ENCODE results near the gene OR2L5. TPM values are rescaled to one million over a fixed set of nuclear protein-coding genes. Genes with fewer than 3 reads are reported as not detected.

Gene OR2L5
- total and polyA plus RNA-seq, 12 donors: not detected

DNA sequence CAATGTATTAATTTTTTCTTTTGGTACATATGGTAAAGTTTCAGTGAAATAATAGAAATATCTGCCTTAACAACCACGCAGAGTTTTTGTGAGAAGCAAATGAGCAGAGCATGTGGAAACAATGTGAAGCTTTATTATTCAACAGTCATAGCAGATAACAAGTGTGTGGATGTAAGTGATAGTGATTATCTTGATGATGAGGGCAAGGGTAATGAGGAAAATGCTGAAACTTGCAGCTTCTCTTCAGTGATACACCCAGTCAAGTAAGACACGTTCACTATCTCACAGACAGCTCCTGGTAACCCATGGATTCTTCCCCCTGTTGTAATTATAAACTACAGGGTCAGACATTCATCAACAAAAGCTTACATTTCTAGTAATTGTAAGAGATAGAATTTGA is 14.6 kb upstream of the OR2L5 start:
- H3K27me3 ChIP-seq: no peaks in the 10 kb centered on the region
- H3K4me1 ChIP-seq: no peaks in the 10 kb centered on the region
- TF ChIP-seq, protein P1, sequence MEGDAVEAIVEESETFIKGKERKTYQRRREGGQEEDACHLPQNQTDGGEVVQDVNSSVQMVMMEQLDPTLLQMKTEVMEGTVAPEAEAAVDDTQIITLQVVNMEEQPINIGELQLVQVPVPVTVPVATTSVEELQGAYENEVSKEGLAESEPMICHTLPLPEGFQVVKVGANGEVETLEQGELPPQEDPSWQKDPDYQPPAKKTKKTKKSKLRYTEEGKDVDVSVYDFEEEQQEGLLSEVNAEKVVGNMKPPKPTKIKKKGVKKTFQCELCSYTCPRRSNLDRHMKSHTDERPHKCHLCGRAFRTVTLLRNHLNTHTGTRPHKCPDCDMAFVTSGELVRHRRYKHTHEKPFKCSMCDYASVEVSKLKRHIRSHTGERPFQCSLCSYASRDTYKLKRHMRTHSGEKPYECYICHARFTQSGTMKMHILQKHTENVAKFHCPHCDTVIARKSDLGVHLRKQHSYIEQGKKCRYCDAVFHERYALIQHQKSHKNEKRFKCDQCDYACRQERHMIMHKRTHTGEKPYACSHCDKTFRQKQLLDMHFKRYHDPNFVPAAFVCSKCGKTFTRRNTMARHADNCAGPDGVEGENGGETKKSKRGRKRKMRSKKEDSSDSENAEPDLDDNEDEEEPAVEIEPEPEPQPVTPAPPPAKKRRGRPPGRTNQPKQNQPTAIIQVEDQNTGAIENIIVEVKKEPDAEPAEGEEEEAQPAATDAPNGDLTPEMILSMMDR (IDR thresholded peaks at IDR 0.05): no peak
- intact Hi-C loops (cut with DNase I): no loop called here
- no peaks in the 10 kb centered on the region for H3K36me3 ChIP-seq
- no peak overlapping the region for H3K4me3 ChIP-seq
- DNase-seq (no peak), ATAC-seq (no peak)
- no peaks in the 10 kb centered on the region for H3K9me3 ChIP-seq
- H3K27ac ChIP-seq: no peak overlapping the region
- WGBS, 2 donors: 33 to 36% methylated on average over 2 of the region's 2 CpGs

DNA sequence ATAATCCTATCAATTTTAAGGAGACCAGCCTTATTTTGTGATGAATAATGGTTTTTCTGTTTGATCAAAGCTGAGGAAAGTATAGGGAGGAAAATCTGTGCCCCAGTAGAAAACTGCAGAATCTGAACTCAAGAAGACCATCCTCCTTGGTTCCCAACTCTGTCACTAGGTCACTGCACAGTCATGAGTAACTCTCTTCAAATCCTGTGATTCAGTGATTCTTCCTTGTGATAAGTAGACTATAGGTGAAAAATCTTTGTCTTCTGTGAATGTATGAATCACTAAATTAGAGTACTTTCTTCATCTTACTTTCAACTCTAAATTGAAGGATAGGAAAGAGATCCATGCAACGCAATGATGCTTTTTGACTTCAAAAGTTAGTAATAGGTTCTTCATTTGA is 13.3 kb upstream of the OR2L5 start:
- intact Hi-C loops (cut with DNase I): no loop called here
- no peak for DNase-seq
- H3K4me3 ChIP-seq: no peak overlapping the region
- TF ChIP-seq, protein P1 (IDR thresholded peaks at IDR 0.05): no peak
- no peak for ATAC-seq
- no peaks in the 10 kb centered on the region for H3K27me3 ChIP-seq
- WGBS, 2 donors: 82 to 90% methylated on average over 1 of the region's 1 CpG
- H3K4me1 ChIP-seq: no peaks in the 10 kb centered on the region
- H3K36me3 ChIP-seq: no peaks in the 10 kb centered on the region
- H3K27ac ChIP-seq: no peak overlapping the region
- no peaks in the 10 kb centered on the region for H3K9me3 ChIP-seq

DNA sequence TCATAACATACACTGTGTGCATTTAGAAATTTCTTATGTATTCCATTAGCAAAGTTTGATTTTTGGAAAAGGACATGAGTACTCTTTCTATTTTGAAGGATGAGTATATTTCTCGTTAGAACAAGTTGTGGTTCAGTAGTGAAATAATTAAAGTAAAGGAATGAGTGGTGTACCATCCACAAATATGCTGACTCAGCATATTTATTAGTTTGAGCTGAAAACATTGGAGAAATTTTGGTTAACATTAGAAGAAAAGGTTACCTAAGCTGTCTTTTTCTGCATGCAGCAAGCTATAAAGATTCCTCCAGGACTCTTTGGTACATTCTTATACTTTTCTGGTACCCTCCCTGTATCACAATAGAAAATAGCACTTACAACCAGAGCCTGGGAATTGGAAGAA is 5.7 kb upstream of the OR2L5 start:
- intact Hi-C loops (cut with DNase I): no loop called here
- TF ChIP-seq, protein P1 (IDR thresholded peaks at IDR 0.05): no peak
- H3K9me3 ChIP-seq: peaks cover 0 to 59% (median 17%) of the 10 kb centered on the region in 11 donors
- H3K4me3 ChIP-seq: no peak overlapping the region
- H3K4me1 ChIP-seq: no peaks in the 10 kb centered on the region
- WGBS, 2 donors: 48 to 51% methylated on average over 1 of the region's 1 CpG
- ATAC-seq (no peak), DNase-seq (no peak)
- no peaks in the 10 kb centered on the region for H3K36me3 ChIP-seq
- no peak overlapping the region for H3K27ac ChIP-seq
- H3K27me3 ChIP-seq: no peaks in the 10 kb centered on the region

DNA sequence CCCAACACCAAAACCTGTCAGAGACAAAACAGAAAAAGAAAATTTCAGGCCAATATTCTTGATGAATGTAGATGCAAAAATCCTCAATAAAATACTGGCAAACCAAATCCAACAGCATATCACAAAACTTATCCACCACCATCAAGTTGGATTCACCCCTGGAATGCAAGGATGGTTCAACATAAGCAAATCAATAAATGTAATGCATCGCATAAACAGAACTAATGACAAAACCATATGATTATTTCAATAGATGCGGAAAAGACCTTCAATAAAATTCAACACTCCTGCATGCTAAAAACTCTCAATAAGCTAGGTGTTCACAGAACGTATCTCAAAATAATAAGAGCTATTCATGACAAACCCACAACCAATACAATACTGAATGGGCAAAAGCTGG is 3.8 kb upstream of the OR2L5 start:
- peaks cover 0 to 59% (median 17%) of the 10 kb centered on the region in 11 donors for H3K9me3 ChIP-seq
- no peaks in the 10 kb centered on the region for H3K36me3 ChIP-seq
- no peak overlapping the region for H3K27ac ChIP-seq
- intact Hi-C loops (cut with DNase I): no loop called here
- DNase-seq (no peak), ATAC-seq (no peak)
- H3K4me3 ChIP-seq: no peak overlapping the region
- H3K27me3 ChIP-seq: no peaks in the 10 kb centered on the region
- H3K4me1 ChIP-seq: no peaks in the 10 kb centered on the region
- TF ChIP-seq, protein P1 (IDR thresholded peaks at IDR 0.05): no peak
- 79 to 82% methylated on average over 3 of the region's 3 CpGs for WGBS, 2 donors
